DOHH2 (cell line): Measurements from ENCODE around the gene CHMP1B.
"Not testable (repeated sequence)": the region's sequence is repeated elsewhere in the genome, so short reads cannot be mapped to it uniquely, and the experiment has no call there.

Experiments
- H3F3A ChIP-seq: fragments of 200-600 bp; sonication (generic), shearing (Covaris generic); 2 replicates; pipeline ENCODE4 v1.6.0; 2016; ENCODE audit warnings: antibody characterized with exemption, mild to moderate bottlenecking; ENCODE audit not compliant: control insufficient read depth, insufficient read depth
- H3K27ac ChIP-seq: fragments of 200-600 bp; sonication (generic); 2 replicates; pipeline ENCODE4 v1.5.1; 2014; ENCODE audit warnings: low read depth, mild to moderate bottlenecking, low read length, moderate library complexity
- H3K27me3 ChIP-seq: fragments of 200-600 bp; sonication (generic); 2 replicates; pipeline ENCODE4 v1.6.1; 2014; ENCODE audit warnings: mild to moderate bottlenecking, low read length, mixed read lengths; ENCODE audit not compliant: control insufficient read depth
- H3K36me3 ChIP-seq: fragments of 200-600 bp; sonication (generic); 2 replicates; pipeline ENCODE4 v1.6.1; 2014; ENCODE audit warnings: mild to moderate bottlenecking, low read length, moderate library complexity, mixed read lengths; ENCODE audit not compliant: control insufficient read depth
- H3K4me1 ChIP-seq: fragments of 200-600 bp; sonication (generic); 2 replicates; pipeline ENCODE4 v1.6.1; 2014; ENCODE audit warnings: mild to moderate bottlenecking, low read length, mixed read lengths; ENCODE audit not compliant: control insufficient read depth
- H3K4me2 ChIP-seq: fragments of 200-600 bp; sonication (generic); 2 replicates; pipeline ENCODE4 v1.6.0; 2014; ENCODE audit warnings: mild to moderate bottlenecking, low read length, moderate library complexity
- H3K4me3 ChIP-seq: fragments of 200-600 bp; sonication (generic); 2 replicates; pipeline ENCODE4 v1.5.1; 2014; ENCODE audit warnings: mild to moderate bottlenecking, low read length, mixed read lengths
- H3K79me2 ChIP-seq: fragments of 200-600 bp; sonication (generic); 2 replicates; pipeline ENCODE4 v1.6.1; 2014; ENCODE audit warnings: mild to moderate bottlenecking, low read length, mixed read lengths; ENCODE audit not compliant: control insufficient read depth
- H3K9me2 ChIP-seq: fragments of 200-600 bp; sonication (generic); replicated peaks from 2 replicates; pipeline ENCODE4 v1.6.1; 2014; ENCODE audit warnings: mild to moderate bottlenecking, low read length, mixed read lengths; ENCODE audit not compliant: control insufficient read depth
- H3K9me3 ChIP-seq: fragments of 200-600 bp; sonication (generic); 2 replicates; pipeline ENCODE4 v1.6.1; 2014; ENCODE audit warnings: antibody characterized with exemption, low read length, mixed read lengths; ENCODE audit not compliant: control insufficient read depth, insufficient read depth
- H4K20me1 ChIP-seq: fragments of 200-600 bp; sonication (generic); 2 replicates; pipeline ENCODE4 v1.6.0; 2014; ENCODE audit warnings: low read depth, mild to moderate bottlenecking, antibody characterized with exemption, low read length, moderate library complexity; ENCODE audit not compliant: control insufficient read depth, insufficient read depth
- CTCF ChIP-seq: fragments of 200-600 bp; sonication (generic); IDR thresholded peaks from one replicate; pipeline ENCODE4 v1.5.1; 2014; ENCODE audit warnings: antibody characterized with exemption, mild to moderate bottlenecking, low read depth, low read length; ENCODE audit not compliant: poor library complexity, severe bottlenecking
- EZH2phosphoT487 ChIP-seq: fragments of 200-600 bp; sonication (generic); IDR thresholded peaks from 2 replicates; pipeline ENCODE4 v1.6.1; 2017; ENCODE audit warnings: borderline replicate concordance, mild to moderate bottlenecking, antibody characterized with exemption, low read length, moderate library complexity, mixed read lengths

CHMP1B gene

DNA sequence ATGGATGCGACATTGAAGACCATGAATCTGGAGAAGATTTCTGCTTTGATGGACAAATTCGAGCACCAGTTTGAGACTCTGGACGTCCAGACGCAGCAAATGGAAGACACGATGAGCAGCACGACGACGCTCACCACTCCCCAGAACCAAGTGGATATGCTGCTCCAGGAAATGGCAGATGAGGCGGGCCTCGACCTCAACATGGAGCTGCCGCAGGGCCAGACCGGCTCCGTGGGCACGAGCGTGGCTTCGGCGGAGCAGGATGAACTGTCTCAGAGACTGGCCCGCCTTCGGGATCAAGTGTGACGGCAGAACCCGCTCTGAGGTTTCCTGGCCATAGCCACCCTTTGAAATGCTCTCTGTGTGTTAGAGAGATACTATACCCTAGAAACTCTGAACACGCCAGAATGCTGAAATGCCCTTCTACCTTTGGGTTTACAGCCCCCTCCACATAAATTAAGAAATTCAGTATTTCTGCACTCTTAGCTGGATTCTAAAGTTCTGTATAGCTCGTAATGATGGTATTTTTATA lies 659 bp downstream of the CHMP1B start:
- Histone ChIP-seq H4K20me1 (peaks cover 5% of the 10 kb centered on the region; the same call in 1 of the 2 replicates), H3F3A (peaks cover 3% of the 10 kb centered on the region; the same call in 1 of the 2 replicates), H3K4me3 (peak overlapping the region; percentile 99), H3K27me3 (no peaks in the 10 kb centered on the region), H3K4me2 (peak overlapping the region; percentile 84), H3K9me2 (no peaks in the 10 kb centered on the region), H3K4me1 (peaks cover 30% of the 10 kb centered on the region), H3K79me2 (peaks cover 30% of the 10 kb centered on the region), H3K27ac (no peak overlapping the region), H3K36me3 (peaks cover 19% of the 10 kb centered on the region), H3K9me3 (no peaks in the 10 kb centered on the region)
- TF ChIP-seq EZH2phosphoT487, result no peak
- no peak for TF ChIP-seq CTCF

DNA sequence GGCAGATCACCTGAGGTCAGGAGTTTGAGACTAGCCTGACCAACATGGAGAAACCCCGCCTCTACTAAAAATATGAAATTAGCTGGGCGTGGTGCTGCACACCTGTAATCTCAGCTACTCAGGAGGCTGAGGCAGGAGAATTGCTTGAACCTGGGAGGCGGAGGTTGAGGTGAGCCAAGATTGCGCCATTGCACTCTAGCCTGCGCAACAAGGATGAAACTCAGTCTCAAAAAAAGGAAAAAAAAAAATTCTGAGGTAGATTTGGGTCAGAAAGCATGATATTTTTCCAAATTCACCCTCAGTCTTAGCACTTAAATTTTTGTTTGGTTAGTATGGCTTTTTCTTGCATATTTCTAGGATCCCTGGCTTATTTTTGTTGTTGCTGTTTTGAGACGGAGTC lies 3.3 kb downstream of the CHMP1B start:
- H4K20me1 ChIP-seq, H3K27me3 ChIP-seq, H3F3A ChIP-seq, H3K4me3 ChIP-seq, H3K9me3 ChIP-seq, H3K27ac ChIP-seq, H3K9me2 ChIP-seq, H3K4me2 ChIP-seq: not testable (repeated sequence)
- Histone ChIP-seq H3K4me1 (peaks cover 29% of the 10 kb centered on the region), H3K79me2 (peaks cover 30% of the 10 kb centered on the region), H3K36me3 (peaks cover 19% of the 10 kb centered on the region)

DNA sequence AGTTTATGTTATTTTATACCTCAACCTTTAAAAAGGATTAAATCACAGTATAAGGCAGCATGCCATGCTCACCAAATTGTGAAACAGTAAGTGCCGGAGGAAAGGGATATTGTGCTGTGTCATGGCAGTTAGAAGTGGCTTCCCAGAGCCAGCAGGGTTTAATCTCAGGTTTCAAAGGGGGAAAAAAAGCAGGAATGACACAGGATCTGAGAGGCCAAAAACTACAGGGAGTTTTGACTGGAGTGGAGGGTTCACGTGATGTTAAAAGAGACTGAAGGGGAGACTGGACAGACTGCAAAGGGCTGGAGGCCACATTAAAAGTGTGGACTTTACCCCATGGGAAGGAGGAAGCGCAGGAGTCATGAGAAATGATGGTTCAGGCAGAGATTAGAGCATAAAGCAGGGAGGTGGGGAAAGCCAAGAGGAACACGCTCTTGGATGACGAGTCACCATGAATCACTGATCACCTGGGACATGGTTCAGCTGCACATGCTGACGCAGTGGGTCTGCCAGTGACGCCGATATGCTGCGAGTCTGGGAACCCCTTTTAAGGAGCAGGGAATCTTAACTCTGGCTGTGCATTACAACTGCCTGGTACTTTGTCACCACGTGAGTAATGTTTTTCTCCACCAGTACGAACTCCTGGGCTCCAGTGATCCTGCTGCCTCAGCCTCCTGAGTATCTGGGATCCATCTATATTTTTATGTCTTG lies 6.1 kb downstream of the CHMP1B start:
- Histone ChIP-seq H3K4me2 (no peak overlapping the region), H3K36me3 (peaks cover 8% of the 10 kb centered on the region), H3K27ac (no peak overlapping the region), H3K9me3 (no peaks in the 10 kb centered on the region), H3K4me3 (no peak overlapping the region), H3F3A (no peaks in the 10 kb centered on the region), H3K27me3 (no peaks in the 10 kb centered on the region), H4K20me1 (peaks cover 5% of the 10 kb centered on the region; the same call in 1 of the 2 replicates), H3K79me2 (peaks cover 19% of the 10 kb centered on the region), H3K9me2 (no peaks in the 10 kb centered on the region), H3K4me1 (peaks cover 13% of the 10 kb centered on the region)
- TF ChIP-seq EZH2phosphoT487 (no peak), CTCF (no peak)

DNA sequence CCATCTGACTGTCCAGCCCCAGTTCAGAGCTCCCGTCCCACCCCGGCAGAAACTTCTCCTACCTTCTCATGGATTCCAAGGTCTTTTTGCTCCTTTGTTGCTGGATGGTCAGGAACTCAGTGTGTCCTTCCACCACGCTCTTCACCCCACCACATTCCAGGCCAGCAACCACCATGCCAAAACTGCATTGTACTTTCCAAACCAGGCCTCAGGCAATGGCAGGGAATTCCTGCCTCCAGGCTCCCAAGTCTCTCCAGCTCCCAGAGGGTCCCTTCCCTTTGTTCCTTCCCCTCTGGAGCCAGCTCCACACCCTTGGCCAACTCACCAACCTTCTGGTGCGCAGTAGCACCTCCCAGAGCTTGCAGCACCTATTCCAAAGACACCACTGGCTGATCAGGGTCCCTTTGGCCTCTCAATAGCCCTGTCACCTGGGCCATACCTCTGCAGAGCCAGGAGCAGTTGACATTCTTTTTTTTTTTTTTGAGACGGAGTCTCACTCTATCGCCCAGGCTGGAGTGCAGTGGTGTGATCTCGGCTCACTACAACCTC lies 8.1 kb downstream of the CHMP1B start:
- Histone ChIP-seq H3K4me3 (no peak overlapping the region), H3K9me3 (no peaks in the 10 kb centered on the region), H3K27me3 (no peaks in the 10 kb centered on the region), H3K27ac (no peak overlapping the region), H3K79me2 (no peaks in the 10 kb centered on the region; the same call in 1 of the 2 replicates), H3F3A (no peaks in the 10 kb centered on the region), H4K20me1 (no peaks in the 10 kb centered on the region), H3K4me2 (no peak overlapping the region), H3K9me2 (no peaks in the 10 kb centered on the region), H3K4me1 (no peaks in the 10 kb centered on the region), H3K36me3 (no peaks in the 10 kb centered on the region)
- TF ChIP-seq CTCF (no peak), EZH2phosphoT487 (no peak)
